ENCODE results near the gene TEX13D.

Gene TEX13D

GRCh38 chrX:124378643-124379042 is 46.2 kb downstream of the TEX13D start:
- no peak for TF ChIP-seq CTCF (conservative IDR thresholded peaks at IDR 0.05; ENCODE audit: low read depth, low read length)
- no peak for DNase-seq (ENCODE audit: low read depth)
- H3K4me3 ChIP-seq (ENCODE audit: low read length): no peak overlapping the region

GRCh38 chrX:124383354-124383753 is 50.9 kb downstream of the TEX13D start:
- DNase-seq (ENCODE audit: low read depth): no peak
- H3K4me3 ChIP-seq (ENCODE audit: low read length): no peak overlapping the region
- TF ChIP-seq CTCF (conservative IDR thresholded peaks at IDR 0.05; ENCODE audit: low read depth, low read length): no peak

GRCh38 chrX:124386401-124386800 is 53.9 kb downstream of the TEX13D start:
- DNase-seq (ENCODE audit: low read depth): no peak
- H3K4me3 ChIP-seq (ENCODE audit: low read length): no peak overlapping the region
- TF ChIP-seq CTCF (conservative IDR thresholded peaks at IDR 0.05; ENCODE audit: low read depth, low read length): no peak

Data from retinal pigment epithelial cell (primary cell).